DOHH2 (cell line): ENCODE results near the gene CRYAB.

Experiments used
- CTCF ChIP-seq: fragments of 200-600 bp; sonication (generic); IDR thresholded peaks from one replicate; pipeline ENCODE4 v1.5.1; 2014; ENCODE audit warnings: antibody characterized with exemption, mild to moderate bottlenecking, low read depth, low read length; ENCODE audit not compliant: poor library complexity, severe bottlenecking
- EZH2phosphoT487 ChIP-seq: fragments of 200-600 bp; sonication (generic); IDR thresholded peaks from 2 replicates; pipeline ENCODE4 v1.6.1; 2017; ENCODE audit warnings: borderline replicate concordance, mild to moderate bottlenecking, antibody characterized with exemption, low read length, moderate library complexity, mixed read lengths

- TF ChIP-seq CTCF (no peak), EZH2phosphoT487 (no peak)
Observed at GRCh38 chr11:111930472-111930871, 18.9 kb upstream of the CRYAB start.
